Activated gamma-delta T cell treated with anti-CD3 and anti-CD28 coated beads, Interleukin-2, amount 50 U/mL, for 16 hours (primary cell): ENCODE data around the gene TNNT1.

Source experiments
- DNase-seq: peaks from one replicate; pipeline ENCODE4 v3.0.0-alpha.2; 2020; ENCODE audit warnings: low read depth

The TNNT1 gene

DNA sequence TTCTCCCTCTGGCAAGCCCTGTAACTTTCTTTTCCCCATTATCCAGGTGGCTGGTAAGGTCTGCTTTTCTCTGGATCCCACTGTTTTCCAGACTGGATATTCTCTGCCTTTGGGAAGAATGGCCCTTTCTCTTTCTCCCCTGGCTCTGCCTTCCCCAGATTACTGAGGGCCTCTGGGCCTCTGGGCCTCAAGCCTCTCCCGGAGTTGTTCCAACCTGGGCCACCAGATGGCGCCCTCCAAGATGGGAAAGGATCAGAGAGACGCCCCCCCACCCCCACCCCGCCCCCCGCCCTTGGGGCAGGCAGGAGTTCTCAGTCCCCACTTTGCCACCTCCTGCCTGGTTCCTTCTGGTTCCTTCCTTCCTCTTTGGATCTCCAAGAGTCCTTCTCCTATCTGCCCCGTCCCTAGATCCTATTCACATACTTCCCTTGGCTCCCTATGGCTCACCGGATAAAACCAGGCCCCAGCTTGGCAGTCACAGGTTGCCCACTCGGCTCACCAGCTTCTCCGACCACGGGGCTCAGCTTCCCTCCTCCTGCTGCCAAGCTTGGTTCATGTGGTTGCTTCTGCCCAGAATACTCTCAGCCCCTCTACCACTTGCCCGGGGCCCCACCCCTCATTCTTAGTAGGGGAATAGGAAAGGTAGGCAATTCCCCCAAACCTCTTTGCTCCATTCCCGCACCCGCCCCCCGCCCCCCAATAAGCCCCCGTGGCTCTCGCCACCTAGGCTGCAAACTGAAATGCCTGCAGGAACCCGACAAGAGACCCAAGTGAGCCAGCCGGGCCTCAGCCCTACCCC is 60.3 kb downstream of the TNNT1 start:
- DNase-seq = peak; percentile 77

DNA sequence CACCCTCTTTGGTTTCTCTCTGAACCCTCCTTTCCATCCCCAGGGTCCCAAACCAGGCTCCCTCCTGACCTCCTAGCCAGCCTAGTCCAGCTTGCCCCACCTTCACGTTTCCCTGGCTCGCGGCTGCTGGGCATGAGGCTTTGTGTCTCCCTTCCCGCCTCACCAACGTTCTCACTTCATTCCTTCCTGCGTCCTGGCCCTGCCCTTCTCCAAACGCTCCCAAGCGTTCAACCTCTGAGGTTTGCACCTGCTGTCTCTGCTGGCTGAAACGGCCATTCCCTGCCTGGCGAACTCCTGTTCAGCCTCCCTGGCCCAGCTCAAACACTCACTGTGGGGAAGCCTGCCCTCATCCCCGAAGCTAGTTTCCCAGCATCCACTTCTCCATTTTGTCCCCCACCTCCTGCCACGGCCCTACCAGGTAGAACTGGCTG is 61.0 kb downstream of the TNNT1 start:
- DNase-seq = no peak

DNA sequence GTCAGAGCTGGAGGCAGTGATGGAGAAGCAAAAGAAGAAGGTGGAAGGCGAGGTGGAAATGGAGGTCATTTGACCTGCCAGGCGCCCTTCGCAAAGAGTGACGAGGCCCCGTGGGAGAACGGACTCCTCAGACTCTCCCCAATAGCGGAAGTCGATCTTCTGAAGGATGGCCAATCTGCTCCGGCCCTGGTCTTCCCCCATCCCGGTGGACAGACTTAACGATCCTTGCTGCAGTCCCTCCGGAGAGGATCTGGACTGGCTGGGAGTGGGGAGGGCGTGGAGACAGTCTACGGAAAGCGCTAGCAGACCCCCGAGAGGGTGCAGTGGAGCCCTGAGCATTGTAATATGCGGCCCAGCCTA is 61.5 kb downstream of the TNNT1 start:
- DNase-seq = no peak

DNA sequence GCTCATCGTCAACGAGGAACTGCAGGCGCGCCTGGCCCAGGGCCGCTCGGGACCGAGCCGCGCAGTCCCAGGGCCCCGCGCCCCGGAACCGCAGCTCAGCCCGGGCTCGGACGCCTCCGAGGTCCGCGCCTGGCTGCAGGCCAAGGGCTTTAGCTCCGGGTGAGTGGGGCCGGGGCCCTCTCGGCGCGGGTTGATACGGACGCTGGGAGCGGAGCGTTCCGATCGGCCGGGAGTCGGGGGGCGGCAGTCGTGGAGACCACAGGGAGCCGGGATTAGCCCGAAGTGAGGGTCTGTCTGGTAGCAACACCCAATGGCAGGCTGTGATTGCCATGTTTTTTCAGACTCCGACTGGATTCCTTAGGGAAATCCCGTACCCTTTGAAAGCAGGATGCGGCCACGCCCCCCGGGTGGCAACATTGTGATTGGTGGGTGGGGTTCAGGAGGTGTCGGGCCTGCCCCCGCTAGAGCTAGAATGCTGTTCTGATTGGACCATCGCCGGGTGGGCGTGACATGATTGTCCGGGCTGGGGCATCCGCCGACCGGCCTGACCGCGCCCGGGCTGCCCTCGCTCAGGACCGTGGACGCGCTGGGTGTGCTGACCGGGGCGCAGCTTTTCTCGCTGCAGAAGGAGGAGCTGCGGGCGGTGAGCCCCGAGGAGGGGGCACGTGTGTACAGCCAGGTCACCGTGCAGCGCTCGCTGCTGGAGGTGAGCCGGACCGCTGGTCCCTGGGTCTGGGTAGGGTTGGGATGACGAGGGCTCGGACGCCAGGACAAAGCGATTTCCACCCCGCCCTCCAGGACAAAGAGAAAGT is 62.1 kb downstream of the TNNT1 start:
- no peak for DNase-seq

DNA sequence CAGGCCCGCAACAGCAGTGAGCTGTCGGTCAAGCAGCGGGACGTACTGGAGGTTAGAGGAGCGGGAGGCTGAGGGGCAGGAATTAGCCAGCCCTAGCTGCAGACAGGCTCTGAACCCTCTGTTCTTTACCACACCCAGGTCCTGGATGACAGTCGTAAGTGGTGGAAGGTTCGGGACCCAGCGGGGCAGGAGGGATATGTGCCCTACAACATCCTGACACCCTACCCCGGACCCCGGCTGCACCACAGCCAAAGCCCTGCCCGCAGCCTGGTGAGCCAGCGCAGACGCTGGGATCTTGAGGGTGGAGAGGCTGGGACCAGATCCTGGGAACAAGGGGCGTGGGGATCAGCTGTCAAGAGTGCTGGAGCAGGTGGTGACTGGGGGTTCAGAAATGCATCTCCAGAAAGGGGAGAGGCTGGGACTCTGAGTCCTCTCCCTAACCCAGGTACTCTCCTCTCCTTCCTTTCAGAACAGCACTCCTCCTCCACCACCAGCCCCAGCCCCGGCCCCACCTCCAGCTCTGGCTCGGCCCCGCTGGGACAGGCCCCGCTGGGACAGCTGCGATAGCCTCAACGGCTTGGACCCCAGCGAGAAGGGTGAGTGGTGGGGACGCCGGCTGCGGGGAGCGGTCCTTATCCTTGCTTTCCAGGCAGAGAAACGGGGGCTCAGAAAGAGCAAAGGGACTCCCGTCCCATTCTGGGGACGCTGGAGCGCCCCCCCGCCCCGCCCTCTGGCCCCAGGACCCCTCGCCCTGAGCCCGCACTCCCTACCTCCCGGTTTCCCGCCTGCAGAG is 62.9 kb downstream of the TNNT1 start:
- no peak for DNase-seq

DNA sequence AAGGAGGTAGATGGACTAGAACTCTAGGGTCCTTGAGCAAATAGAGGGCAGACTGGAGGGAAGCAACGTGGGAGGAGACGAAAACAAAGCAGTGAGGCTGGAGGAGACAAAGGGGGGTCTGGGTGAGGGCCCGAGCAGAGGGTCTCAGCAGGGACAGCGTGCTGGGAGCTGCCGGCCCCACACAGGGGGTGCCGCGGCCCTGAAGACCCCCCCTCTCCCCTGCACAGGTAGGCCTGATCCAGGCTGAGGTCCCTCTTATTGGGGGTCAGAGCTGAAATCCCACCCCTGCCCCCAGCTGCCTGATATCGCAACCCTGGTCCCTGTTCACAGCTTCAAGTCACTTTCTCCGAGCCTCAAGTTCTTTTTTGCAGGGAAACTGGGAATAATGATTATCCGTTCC is 64.6 kb downstream of the TNNT1 start:
- no peak for DNase-seq

DNA sequence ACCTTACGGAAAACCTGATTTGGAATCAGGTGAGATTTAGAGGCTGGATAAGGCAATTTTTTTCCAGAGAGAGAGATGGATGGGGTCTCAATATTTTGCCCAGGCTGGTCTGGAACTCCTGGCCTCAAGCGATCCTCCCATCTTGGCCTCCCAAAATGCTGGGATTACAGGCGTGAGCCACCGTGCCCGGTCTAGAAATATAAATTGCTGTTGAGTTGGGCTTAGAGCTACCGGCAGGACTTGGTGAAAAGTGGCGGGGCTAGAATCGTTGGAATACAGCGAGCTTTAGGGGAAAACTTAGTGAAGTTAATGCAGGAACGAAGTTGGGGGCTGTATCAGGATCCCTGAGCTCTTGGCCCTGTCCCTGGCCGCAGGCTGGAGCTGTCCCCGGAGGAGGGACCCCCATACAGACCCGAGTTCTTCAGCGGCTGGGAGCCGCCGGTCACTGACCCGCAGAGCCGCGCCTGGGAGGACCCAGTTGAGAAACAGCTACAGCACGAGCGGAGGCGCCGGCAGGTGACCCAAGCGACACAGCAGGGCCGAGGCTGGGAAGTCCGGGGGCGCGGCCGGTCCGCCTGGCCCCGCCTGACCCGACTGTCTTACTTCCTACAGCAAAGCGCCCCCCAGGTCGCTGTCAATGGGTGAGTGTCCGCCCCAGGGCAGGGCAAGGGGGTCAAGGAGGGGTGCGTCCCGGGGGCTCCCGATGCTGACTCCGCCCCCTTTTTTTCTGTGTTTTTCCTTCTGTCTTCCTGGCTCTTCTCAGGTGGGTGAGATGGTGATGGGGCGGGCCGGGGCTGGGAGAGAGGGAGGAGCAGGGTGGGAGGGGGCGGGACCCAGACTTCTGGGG is 65.8 kb downstream of the TNNT1 start:
- DNase-seq = no peak
